Measurements from ENCODE around the gene PRKCH. TPM values are rescaled to one million over a fixed set of nuclear protein-coding genes. Genes with fewer than 3 reads are reported as not detected.
A peak's percentile ranks its signal among the peaks of the same experiment; 100 is the strongest.
"Not testable (repeated sequence)": the region's sequence is repeated elsewhere in the genome, so short reads cannot be mapped to it uniquely, and the experiment has no call there.

PRKCH gene
- total RNA-seq, 1 donor from 2014 or later = 20.2 TPM

GRCh38 chr14:61460718-61461611 is 139.6 kb downstream of the PRKCH start:
- Histone ChIP-seq H3K9me3 (no peaks in the 10 kb centered on the region), H3K4me1 (no peaks in the 10 kb centered on the region), H3K4me3 (no peak overlapping the region), H3K27ac (no peak overlapping the region), H3K27me3 (no peaks in the 10 kb centered on the region), H3K36me3 (no peaks in the 10 kb centered on the region)
- DNase-seq (ENCODE audit: low spot score in 2 of 2) = no peak
- intact Hi-C loops (cut with DNase I) = loop anchor here (1.0 to 5.0 kb wide), 3 partner anchors 270 to 376 kb away; partner anchors contain the start of gene SNAPC1
- TF ChIP-seq CTCF (IDR thresholded peaks at IDR 0.05) = no peak

DNA sequence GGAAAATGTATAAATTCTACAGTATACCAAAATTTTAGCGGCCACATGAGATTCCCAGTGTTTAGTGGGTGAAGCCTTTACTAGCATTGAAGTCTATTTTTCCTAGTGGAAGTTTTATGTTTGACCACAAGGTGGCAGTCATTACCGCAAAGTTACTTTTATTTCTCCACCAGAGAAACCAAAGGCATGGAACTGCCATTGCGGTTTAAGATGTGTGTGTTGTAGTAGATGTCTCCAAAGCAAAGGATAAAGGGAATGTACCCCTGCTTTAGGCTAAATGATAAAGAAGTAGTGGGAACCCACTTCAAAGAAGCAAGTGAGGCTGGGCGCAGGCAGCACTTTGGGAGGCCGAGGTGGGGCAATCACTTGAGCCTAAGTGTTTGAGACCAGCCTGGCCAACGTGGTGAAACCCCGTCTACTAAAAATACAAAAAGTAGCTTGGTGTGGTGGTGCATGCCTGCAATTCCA is 140.5 kb downstream of the PRKCH start:
- Histone ChIP-seq H3K4me3 (no peak overlapping the region), H3K4me1 (no peaks in the 10 kb centered on the region), H3K36me3 (no peaks in the 10 kb centered on the region), H3K9me3 (no peaks in the 10 kb centered on the region), H3K27me3 (no peaks in the 10 kb centered on the region), H3K27ac (no peak overlapping the region)
- intact Hi-C loops (cut with DNase I) = loop anchor here (1.0 to 5.0 kb wide), 3 partner anchors 269 to 375 kb away; partner anchors contain the start of gene SNAPC1
- no peak for DNase-seq (ENCODE audit: low spot score in 2 of 2)
- peak; percentile 65 to 75 (median 74) for TF ChIP-seq CTCF (IDR thresholded peaks at IDR 0.05)

- Histone ChIP-seq H3K9me3 (no peaks in the 10 kb centered on the region), H3K27me3 (no peaks in the 10 kb centered on the region), H3K4me3 (no peak overlapping the region), H3K36me3 (no peaks in the 10 kb centered on the region), H3K4me1 (no peaks in the 10 kb centered on the region), H3K27ac (no peak overlapping the region)
- no peak for DNase-seq (ENCODE audit: low spot score in 2 of 2)
- intact Hi-C loops (cut with DNase I) = loop anchor here (5.0 kb wide), 1 partner anchor 300 kb away; the partner anchor contains the start of gene SNAPC1
- no peak for TF ChIP-seq CTCF (IDR thresholded peaks at IDR 0.05)
These were observed 141.3 kb downstream of the PRKCH start for GRCh38 chr14:61462566-61463193.

- no peaks in the 10 kb centered on the region for H3K9me3 ChIP-seq
- H3K27me3 ChIP-seq = no peaks in the 10 kb centered on the region
- no peak for DNase-seq (ENCODE audit: low spot score in 2 of 2)
- no peak for TF ChIP-seq CTCF (IDR thresholded peaks at IDR 0.05)
- no peaks in the 10 kb centered on the region for H3K36me3 ChIP-seq
- H3K4me1 ChIP-seq = no peaks in the 10 kb centered on the region
- H3K27ac ChIP-seq = no peak overlapping the region
- H3K4me3 ChIP-seq = no peak overlapping the region
- intact Hi-C loops (cut with DNase I) = loop anchor here (5.0 kb wide), 1 partner anchor 299 kb away; the partner anchor contains the start of gene SNAPC1
These were observed 142.4 kb downstream of the PRKCH start for GRCh38 chr14:61463664-61464285.

DNA sequence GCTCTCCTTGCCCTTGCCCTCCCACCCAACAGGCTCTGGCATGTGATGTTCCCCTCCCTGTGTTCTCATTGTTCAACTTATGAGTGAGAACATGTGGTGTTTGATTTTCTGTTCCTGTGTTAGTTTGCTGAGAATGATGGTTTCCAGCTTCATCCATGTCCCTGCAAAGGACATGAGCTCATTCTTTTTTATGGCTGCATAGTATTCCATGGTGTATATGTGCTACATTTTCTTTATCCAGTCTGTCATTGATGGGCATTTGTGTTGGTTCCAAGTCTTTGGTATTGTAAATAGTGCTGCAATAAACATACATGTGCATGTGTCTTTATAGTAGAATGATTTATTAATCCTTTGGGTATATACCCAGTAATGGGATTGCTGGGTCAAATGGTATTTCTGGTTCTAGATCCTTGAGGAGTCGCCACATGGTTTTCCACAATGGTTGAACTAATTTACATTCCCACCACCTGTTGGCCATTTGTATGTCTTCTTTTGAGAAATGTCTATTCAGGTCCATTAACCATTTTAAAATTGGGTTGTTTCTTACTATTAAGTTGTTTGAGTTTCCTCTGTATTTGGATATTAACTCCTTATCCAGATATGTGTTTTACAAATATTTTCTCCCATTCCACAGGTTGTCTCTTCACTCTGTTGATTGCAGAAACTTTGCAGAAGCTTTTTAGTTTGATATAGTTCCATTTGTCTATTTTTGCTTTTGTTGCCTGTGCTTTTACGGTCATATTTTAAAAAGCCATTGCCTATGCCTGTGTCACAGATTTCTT is 143.4 kb downstream of the PRKCH start:
- H3K36me3 ChIP-seq; DNase-seq (ENCODE audit: low spot score in 2 of 2); H3K27me3 ChIP-seq; H3K4me1 ChIP-seq; H3K4me3 ChIP-seq; H3K9me3 ChIP-seq; H3K27ac ChIP-seq: not testable (repeated sequence)
- intact Hi-C loops (cut with DNase I) = loop anchor here (5.0 kb wide), 1 partner anchor 298 kb away; the partner anchor contains the start of gene SNAPC1

All from ascending aorta (tissue), 2 donors.